ENCODE data around the gene NLRP3.

- no peak for TF ChIP-seq CTCF (IDR thresholded peaks at IDR 0.05; ENCODE audit: poor library complexity)
- no peak for TF ChIP-seq EZH2phosphoT487 (IDR thresholded peaks at IDR 0.05; ENCODE audit: low read depth, severe bottlenecking, unreplicated experiment)
- no peak for TF ChIP-seq EZH2 (IDR thresholded peaks at IDR 0.05; ENCODE audit: borderline replicate concordance)
Measured at GRCh38 chr1:247417831-247418230, 1.9 kb downstream of the NLRP3 start.
